ENCODE results near the gene DOK1. TPM values are rescaled to one million over a fixed set of nuclear protein-coding genes. Genes with fewer than 3 reads are reported as not detected.

Gene DOK1
- total RNA-seq, 1 experiment from 2014 or later = 4.7 TPM

GRCh38 chr2:74587664-74588277 is 33.3 kb downstream of the DOK1 start:
- no peak overlapping the region for H3K4me2 ChIP-seq (ENCODE audit: low read length)
- no peaks in the 10 kb centered on the region for H3K9me3 ChIP-seq (ENCODE audit: low read length)
- peaks cover 19% of the 10 kb centered on the region for H3K4me1 ChIP-seq (ENCODE audit: insufficient read depth, low read length)
- no peak overlapping the region for H3K4me3 ChIP-seq (ENCODE audit: low read length)
- no peaks in the 10 kb centered on the region for H3K79me2 ChIP-seq (ENCODE audit: low read length)
- no peak overlapping the region for H3K9ac ChIP-seq (ENCODE audit: low read length)
- H4K20me1 ChIP-seq (ENCODE audit: low read length) = no peaks in the 10 kb centered on the region
- no peaks in the 10 kb centered on the region for H3K36me3 ChIP-seq (ENCODE audit: low read depth, low read length)
- ATAC-seq (peak; percentile 90), DNase-seq (peak; percentile 83)
- H3K27ac ChIP-seq (ENCODE audit: low read length) = no peak overlapping the region
- TF ChIP-seq EZH2 (IDR thresholded peaks at IDR 0.05; ENCODE audit: low read length, unreplicated experiment) = no peak
- no peak for TF ChIP-seq EZH2phosphoT487 (IDR thresholded peaks at IDR 0.05; ENCODE audit: borderline replicate concordance, low read length)
- peak; percentile 84 for TF ChIP-seq CTCF (conservative IDR thresholded peaks at IDR 0.05; ENCODE audit: low read depth, low read length)
- intact Hi-C loops (cut with micrococcal nuclease) = loop anchor here (1.0 to 5.0 kb wide), 3 partner anchors 55 to 120 kb away; partner anchors contain the start of genes MOGS and TTC31
- no peaks in the 10 kb centered on the region for H3F3A ChIP-seq (ENCODE audit: low read length, unreplicated experiment)
- no peaks in the 10 kb centered on the region for H3K9me2 ChIP-seq (replicated peaks; ENCODE audit: low read length)
- CTCF ChIA-PET = no interaction called here
- POLR2A ChIA-PET (ENCODE audit: unreplicated experiment) = no interaction called here
- peak overlapping the region; percentile 59 for H2AFZ ChIP-seq (ENCODE audit: low read length)
- no peaks in the 10 kb centered on the region for H3K27me3 ChIP-seq (ENCODE audit: low read length)
- BruUV-seq (replicated peaks) = no TSS peak

- H3K27ac ChIP-seq (ENCODE audit: low read length) = no peak overlapping the region
- no peak overlapping the region for H2AFZ ChIP-seq (ENCODE audit: low read length)
- H3K79me2 ChIP-seq (ENCODE audit: low read length) = no peaks in the 10 kb centered on the region
- H3K36me3 ChIP-seq (ENCODE audit: low read depth, low read length) = no peaks in the 10 kb centered on the region
- no peak for DNase-seq
- H3K9me2 ChIP-seq (replicated peaks; ENCODE audit: low read length) = no peaks in the 10 kb centered on the region
- no peak overlapping the region for H3K4me3 ChIP-seq (ENCODE audit: low read length)
- intact Hi-C loops (cut with micrococcal nuclease) = loop anchor here (5.0 kb wide), 2 partner anchors 56 to 121 kb away; partner anchors contain the start of gene MOGS
- no peaks in the 10 kb centered on the region for H3F3A ChIP-seq (ENCODE audit: low read length, unreplicated experiment)
- TF ChIP-seq CTCF (conservative IDR thresholded peaks at IDR 0.05; ENCODE audit: low read depth, low read length) (no peak), EZH2phosphoT487 (IDR thresholded peaks at IDR 0.05; ENCODE audit: borderline replicate concordance, low read length) (no peak), EZH2 (IDR thresholded peaks at IDR 0.05; ENCODE audit: low read length, unreplicated experiment) (no peak)
- ChIA-PET POLR2A (ENCODE audit: unreplicated experiment) (no interaction called here), CTCF (no interaction called here)
- no peaks in the 10 kb centered on the region for H4K20me1 ChIP-seq (ENCODE audit: low read length)
- no TSS peak for BruUV-seq (replicated peaks)
- H3K9ac ChIP-seq (ENCODE audit: low read length) = no peak overlapping the region
- ATAC-seq = no peak
- peaks cover 15% of the 10 kb centered on the region for H3K4me1 ChIP-seq (ENCODE audit: insufficient read depth, low read length)
- no peaks in the 10 kb centered on the region for H3K9me3 ChIP-seq (ENCODE audit: low read length)
- H3K27me3 ChIP-seq (ENCODE audit: low read length) = no peaks in the 10 kb centered on the region
- H3K4me2 ChIP-seq (ENCODE audit: low read length) = no peak overlapping the region
These were observed 34.1 kb downstream of the DOK1 start for GRCh38 chr2:74588664-74589063.
